ENCODE data around the gene AKNAD1. TPM values are rescaled to one million over a fixed set of nuclear protein-coding genes. Genes with fewer than 3 reads are reported as not detected.

Gene AKNAD1
- total and polyA plus RNA-seq, 2 of the 4 experiments (the other 2 are of a cell fraction) = 0.07 to 0.18 TPM

DNA sequence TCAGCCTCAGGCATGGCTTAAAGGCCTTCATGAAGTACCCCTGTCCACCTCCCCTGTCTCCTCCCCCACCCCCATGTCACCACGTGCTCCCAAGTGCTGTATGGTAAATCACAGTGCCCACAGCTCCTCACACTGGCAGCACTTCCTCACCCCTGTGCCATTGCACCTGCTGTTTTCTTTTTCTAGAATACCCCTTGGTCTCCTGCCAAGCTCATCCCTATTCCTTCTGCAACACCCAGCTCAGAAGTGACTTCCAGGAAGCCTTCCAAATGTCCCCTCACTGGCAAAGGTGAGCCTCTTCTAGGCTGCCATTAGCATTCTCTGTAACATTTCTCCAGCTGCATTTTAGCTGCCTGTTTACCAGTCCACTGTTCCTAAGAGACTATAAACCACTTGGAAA, 9.4 kb downstream of the AKNAD1 start:
- WGBS, 2 experiments (ENCODE audit: extremely low coverage in 2 of 2, insufficient read length in 1 of 2) = 100% methylated on average over 1 of the region's 1 CpG; no CpG with 5 or more reads in 1 of the 2 experiments

More for the DNA sequence above, 9.4 kb downstream of the AKNAD1 start:
- no peaks in the 10 kb centered on the region for H4K20me1 ChIP-seq (ENCODE audit: insufficient read depth, low read length)
- intact Hi-C loops (cut with micrococcal nuclease) = no loop called here
- no peak overlapping the region for H2AFZ ChIP-seq (replicated peaks; ENCODE audit: low read length, poor library complexity)
- no peak overlapping the region for H4K8ac ChIP-seq (ENCODE audit: low read depth in 2 of 2, low read length in 2 of 2)
- H3K9me3 ChIP-seq (ENCODE audit: control insufficient read depth, insufficient read depth, low read length) = no peaks in the 10 kb centered on the region
- H4K5ac ChIP-seq (ENCODE audit: low read depth, low read length) = no peak overlapping the region
- DNase-seq (no peak), ATAC-seq (ENCODE audit: low read depth) (no peak)
- no peak overlapping the region for H2BK5ac ChIP-seq (ENCODE audit: low read depth, low read length, poor library complexity, severe bottlenecking)
- H3K4ac ChIP-seq (ENCODE audit: low read depth, low read length) = no peak overlapping the region
- no peak overlapping the region for H3K27ac ChIP-seq (ENCODE audit: insufficient read depth, low read length)
- CTCF ChIA-PET = no interaction called here
- no peak overlapping the region for H3K18ac ChIP-seq (ENCODE audit: low read depth, low read length)
- H2AK9ac ChIP-seq (replicated peaks; ENCODE audit: low read depth, low read length, poor library complexity) = no peak overlapping the region
- H3K36me3 ChIP-seq (ENCODE audit: control insufficient read depth, insufficient read depth, low read length) = no peaks in the 10 kb centered on the region
- no peak for TF ChIP-seq MAFK (IDR thresholded peaks at IDR 0.05; ENCODE audit: low read depth, low read length)
- no peak for TF ChIP-seq CEBPB (IDR thresholded peaks at IDR 0.05; ENCODE audit: low read depth, low read length)
- no peak for TF ChIP-seq FOS (IDR thresholded peaks at IDR 0.05; ENCODE audit: low read depth, low read length)
- TF ChIP-seq MAZ (IDR thresholded peaks at IDR 0.05; ENCODE audit: borderline replicate concordance, low read depth, low read length) = no peak
- TF ChIP-seq, protein P1, sequence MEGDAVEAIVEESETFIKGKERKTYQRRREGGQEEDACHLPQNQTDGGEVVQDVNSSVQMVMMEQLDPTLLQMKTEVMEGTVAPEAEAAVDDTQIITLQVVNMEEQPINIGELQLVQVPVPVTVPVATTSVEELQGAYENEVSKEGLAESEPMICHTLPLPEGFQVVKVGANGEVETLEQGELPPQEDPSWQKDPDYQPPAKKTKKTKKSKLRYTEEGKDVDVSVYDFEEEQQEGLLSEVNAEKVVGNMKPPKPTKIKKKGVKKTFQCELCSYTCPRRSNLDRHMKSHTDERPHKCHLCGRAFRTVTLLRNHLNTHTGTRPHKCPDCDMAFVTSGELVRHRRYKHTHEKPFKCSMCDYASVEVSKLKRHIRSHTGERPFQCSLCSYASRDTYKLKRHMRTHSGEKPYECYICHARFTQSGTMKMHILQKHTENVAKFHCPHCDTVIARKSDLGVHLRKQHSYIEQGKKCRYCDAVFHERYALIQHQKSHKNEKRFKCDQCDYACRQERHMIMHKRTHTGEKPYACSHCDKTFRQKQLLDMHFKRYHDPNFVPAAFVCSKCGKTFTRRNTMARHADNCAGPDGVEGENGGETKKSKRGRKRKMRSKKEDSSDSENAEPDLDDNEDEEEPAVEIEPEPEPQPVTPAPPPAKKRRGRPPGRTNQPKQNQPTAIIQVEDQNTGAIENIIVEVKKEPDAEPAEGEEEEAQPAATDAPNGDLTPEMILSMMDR (conservative IDR thresholded peaks at IDR 0.05; ENCODE audit: low read depth, low read length) = no peak
- TF ChIP-seq, protein P2, sequence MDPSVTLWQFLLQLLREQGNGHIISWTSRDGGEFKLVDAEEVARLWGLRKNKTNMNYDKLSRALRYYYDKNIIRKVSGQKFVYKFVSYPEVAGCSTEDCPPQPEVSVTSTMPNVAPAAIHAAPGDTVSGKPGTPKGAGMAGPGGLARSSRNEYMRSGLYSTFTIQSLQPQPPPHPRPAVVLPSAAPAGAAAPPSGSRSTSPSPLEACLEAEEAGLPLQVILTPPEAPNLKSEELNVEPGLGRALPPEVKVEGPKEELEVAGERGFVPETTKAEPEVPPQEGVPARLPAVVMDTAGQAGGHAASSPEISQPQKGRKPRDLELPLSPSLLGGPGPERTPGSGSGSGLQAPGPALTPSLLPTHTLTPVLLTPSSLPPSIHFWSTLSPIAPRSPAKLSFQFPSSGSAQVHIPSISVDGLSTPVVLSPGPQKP (IDR thresholded peaks at IDR 0.05; ENCODE audit: borderline replicate concordance, low read depth, low read length) = no peak
- no peak for TF ChIP-seq CHD1 (IDR thresholded peaks at IDR 0.05; ENCODE audit: low read depth, low read length)
- no peak for TF ChIP-seq BHLHE40 (IDR thresholded peaks at IDR 0.05; ENCODE audit: low read depth, low read length)
- TF ChIP-seq, protein P3, sequence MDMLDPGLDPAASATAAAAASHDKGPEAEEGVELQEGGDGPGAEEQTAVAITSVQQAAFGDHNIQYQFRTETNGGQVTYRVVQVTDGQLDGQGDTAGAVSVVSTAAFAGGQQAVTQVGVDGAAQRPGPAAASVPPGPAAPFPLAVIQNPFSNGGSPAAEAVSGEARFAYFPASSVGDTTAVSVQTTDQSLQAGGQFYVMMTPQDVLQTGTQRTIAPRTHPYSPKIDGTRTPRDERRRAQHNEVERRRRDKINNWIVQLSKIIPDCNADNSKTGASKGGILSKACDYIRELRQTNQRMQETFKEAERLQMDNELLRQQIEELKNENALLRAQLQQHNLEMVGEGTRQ (IDR thresholded peaks at IDR 0.05; ENCODE audit: low read depth, low read length) = no peak
- TF ChIP-seq RFX5 (IDR thresholded peaks at IDR 0.05; ENCODE audit: low read depth, low read length) = no peak
- no peak for TF ChIP-seq NFE2L2 (IDR thresholded peaks at IDR 0.05; ENCODE audit: low read depth, low read length)
- TF ChIP-seq POLR2A (IDR thresholded peaks at IDR 0.05; ENCODE audit: low read depth, low read length) = no peak
- TF ChIP-seq MXI1 (IDR thresholded peaks at IDR 0.05; ENCODE audit: borderline replicate concordance, low read depth, low read length) = no peak
- TF ChIP-seq SMC3 (IDR thresholded peaks at IDR 0.05; ENCODE audit: low read depth, low read length) = no peak
- no peak for TF ChIP-seq RAD21 (IDR thresholded peaks at IDR 0.05; ENCODE audit: low read length)
- H4K91ac ChIP-seq (ENCODE audit: insufficient read depth, low read depth, low read length) = no peak overlapping the region
- POLR2A ChIA-PET (ENCODE audit: unreplicated experiment) = no interaction called here
- no peak overlapping the region for H3K23ac ChIP-seq (ENCODE audit: low read depth, low read length)
- H2AK5ac ChIP-seq (ENCODE audit: low read depth, low read length) = no peak overlapping the region
- no peaks in the 10 kb centered on the region for H3K79me1 ChIP-seq (ENCODE audit: low read depth in 1 of 2, low read length in 2 of 2)
- H3K14ac ChIP-seq (replicated peaks; ENCODE audit: low read depth, low read length) = no peak overlapping the region
- H3K9me1 ChIP-seq (ENCODE audit: insufficient read depth, low read length) = no peaks in the 10 kb centered on the region
- H2BK15ac ChIP-seq (ENCODE audit: low read depth, low read length) = no peak overlapping the region
- H2BK20ac ChIP-seq (ENCODE audit: low read depth, low read length) = no peak overlapping the region
- in situ Hi-C loops (cut with MboI; ENCODE audit: low sequenced_read_pairs) = no loop called here
- peaks cover 13% of the 10 kb centered on the region for H3K27me3 ChIP-seq (ENCODE audit: control insufficient read depth, insufficient read depth, low read length)
- no TSS peak for BruUV-seq (replicated peaks)
- no peak overlapping the region for H3K4me2 ChIP-seq (ENCODE audit: low read depth, low read length)
- H3K9ac ChIP-seq (ENCODE audit: low read depth, low read length) = no peak overlapping the region
- H3K4me3 ChIP-seq (ENCODE audit: insufficient read depth, low read depth, low read length) = no peak overlapping the region
- no peak overlapping the region for H2BK120ac ChIP-seq (ENCODE audit: low read depth, low read length)
- dilution Hi-C loops (cut with HindIII; ENCODE audit: low sequenced_read_pairs, unreplicated experiment) = no loop called here
- H3K4me1 ChIP-seq (ENCODE audit: control insufficient read depth, insufficient read depth, low read length) = peaks cover under 1% of the 10 kb centered on the region
- H3K56ac ChIP-seq (ENCODE audit: extremely low read depth, insufficient read depth, low read length) = no peak overlapping the region

All from IMR-90 (cell line).